Ovary (tissue), 9 donors: ENCODE measurements around the gene DIS3L2. TPM values are rescaled to one million over a fixed set of nuclear protein-coding genes. Genes with fewer than 3 reads are reported as not detected.
"Not testable (repeated sequence)": the region's sequence is repeated elsewhere in the genome, so short reads cannot be mapped to it uniquely, and the experiment has no call there.

Experiments used
- DNase-seq, 5 donors: peaks; one replicate each; pipeline ENCODE4 v3.0.0-alpha.2; 2019 to 2020
- H3K27ac ChIP-seq, 2 donors: fragments of 200-600 bp; one replicate each; pipeline versions ENCODE4 v1.5.1 to v1.8.0; 2019 to 2022
- H3K27me3 ChIP-seq: fragments of 200-600 bp; one replicate; pipeline ENCODE4 v1.8.0; 2022
- H3K36me3 ChIP-seq: fragments of 200-600 bp; sonication (generic); one replicate; pipeline ENCODE4 v1.5.1; 2019
- H3K4me1 ChIP-seq: one replicate; pipeline ENCODE4 v1.8.1; 2013; ENCODE audit warnings: mild to moderate bottlenecking, moderate library complexity; ENCODE audit not compliant: insufficient read depth
- H3K4me3 ChIP-seq: fragments of 200-600 bp; sonication (generic); one replicate; pipeline ENCODE4 v1.5.1; 2017
- H3K9me3 ChIP-seq, 2 donors: fragments of 200-600 bp in 1 of 2; sonication (generic) in 1 of 2; one replicate each; pipeline versions ENCODE4 v1.5.1 to v1.8.1; 2013 to 2019; ENCODE audit warnings: mild to moderate bottlenecking in 1 of 2, moderate library complexity in 1 of 2
- EP300 ChIP-seq: sonication (generic); formaldehyde crosslinking; IDR thresholded peaks from one replicate; pipeline ENCODE4 v1.6.1; 2017; ENCODE audit warnings: antibody characterized with exemption
- POLR2A ChIP-seq: fragments of 450-650 bp; IDR thresholded peaks from one replicate; pipeline ENCODE4 v1.6.1; 2017; ENCODE audit warnings: antibody characterized with exemption, mild to moderate bottlenecking, moderate library complexity
- WGBS, 3 donors: extraction: QIAGEN DNeasy Blood & Tissue Kit in 1 of 3; methylation state at CpG; one replicate each; pipeline versions ENCODE4 v1.1.5 to v1.1.7; 2013 to 2017; 5-methylcytosine and 5-hydroxymethylcytosine counted together
- intact Hi-C, 4 donors: fragments of 100-400 bp; cut with DNase I; formaldehyde crosslinking; loops; one replicate each; pipeline versions ENCODE4 v1.11.0 to v1.15.1; 2022 to 2023
- polyA plus RNA-seq, 2 donors: library from polyadenylated mRNA; stranded (reverse); fragments of 200-250 nt in 1 of 2; fragments of 350-450 nt in 1 of 2; fragmentation: Illumina TruSeq in 1 of 2; extraction: RNeasy Lipid Tissue Mini Kit (QIAGEN cat#74804) in 1 of 2; gene quantifications; one replicate each; pipeline ENCODE4 v1.2.3, GENCODE V29; 2013 to 2014
- total RNA-seq, 7 donors: library from RNA; depleted of rRNA in 2 of 7; stranded (reverse); fragments of >200 nt in 2 of 7; fragmentation: NEBNext Ultra II Directional in 3 of 7; extraction: Animal tissue kit (Norgen Biotek cat#: 25700) in 3 of 7; gene quantifications; one replicate each; pipeline versions ENCODE4 v1.1.0 to v1.2.4, GENCODE V29; 2016 to 2023
- TF ChIP-seq, protein P1 (sequence below), 3 donors: fragments of 450-650 bp in 2 of 3; fragments of 200-600 bp in 1 of 3; IDR thresholded peaks; one replicate each; pipeline versions ENCODE4 v1.5.1 to v1.8.0; 2016 to 2022; ENCODE audit warnings: antibody characterized with exemption in 3 of 3, mild to moderate bottlenecking in 1 of 3
- donor health status: DM: no; HTN: no; CAD: no; lungs with moderate emphysema.
- donor health status: DM: no; HTN: no; CAD: no.
- donor health status: Bipolar disorder and iron deficiency.
- donor health status: DM: yes; HTN: yes; CAD: no.
- donor health status: DM: no; HTN: no; CAD: no.
- donor health status: DM: yes; HTN: yes; CAD: no.

The DIS3L2 gene
- total and polyA plus RNA-seq, 9 donors = 18.2 to 52.0 (median 32.8) TPM

DNA sequence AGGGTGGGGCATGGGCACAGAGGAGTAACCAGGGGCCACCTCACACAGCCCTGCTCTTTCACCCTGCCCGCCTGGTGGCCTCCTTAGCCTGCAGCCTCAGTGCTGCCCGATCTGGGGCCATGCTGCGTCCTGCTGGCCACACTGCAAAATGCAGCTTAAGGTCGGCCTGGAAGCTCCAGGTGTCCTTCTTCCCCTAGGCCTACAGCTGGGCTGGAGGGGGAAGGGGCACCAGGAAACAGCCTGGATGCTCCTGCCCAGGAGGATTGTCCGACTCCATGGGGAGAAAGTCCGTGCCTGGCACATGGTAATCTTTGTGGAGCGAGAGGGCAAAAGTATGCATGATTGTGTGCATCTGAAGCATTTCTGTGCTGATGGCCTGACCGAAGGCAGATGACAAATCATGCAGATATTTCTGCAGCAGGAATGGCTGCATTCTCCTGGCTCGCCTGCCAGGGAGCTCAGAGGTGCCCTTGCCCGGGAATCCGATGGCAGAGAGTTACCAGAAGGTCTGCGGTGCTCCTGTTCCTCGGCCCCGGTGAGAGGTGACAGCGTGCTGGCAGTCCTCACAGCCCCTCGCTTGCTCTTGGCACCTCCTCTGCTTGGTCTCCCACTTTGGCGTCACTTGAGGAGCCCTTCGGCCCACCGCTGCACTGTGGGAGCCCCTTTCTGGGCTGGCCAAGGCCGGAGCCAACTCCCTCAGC lies 404.3 kb downstream of the DIS3L2 start:
- WGBS, 3 donors = 75 to 82% (median 81%) methylated on average over 18 to 20 of the region's 20 CpGs
- Histone ChIP-seq H3K27me3 (no peaks in the 10 kb centered on the region), H3K4me1 (no peaks in the 10 kb centered on the region), H3K36me3 (no peaks in the 10 kb centered on the region), H3K9me3 (no peaks in the 10 kb centered on the region), H3K27ac (no peak overlapping the region), H3K4me3 (no peak overlapping the region)
- no peak for TF ChIP-seq POLR2A
- no peak for TF ChIP-seq EP300
- TF ChIP-seq, protein P1, sequence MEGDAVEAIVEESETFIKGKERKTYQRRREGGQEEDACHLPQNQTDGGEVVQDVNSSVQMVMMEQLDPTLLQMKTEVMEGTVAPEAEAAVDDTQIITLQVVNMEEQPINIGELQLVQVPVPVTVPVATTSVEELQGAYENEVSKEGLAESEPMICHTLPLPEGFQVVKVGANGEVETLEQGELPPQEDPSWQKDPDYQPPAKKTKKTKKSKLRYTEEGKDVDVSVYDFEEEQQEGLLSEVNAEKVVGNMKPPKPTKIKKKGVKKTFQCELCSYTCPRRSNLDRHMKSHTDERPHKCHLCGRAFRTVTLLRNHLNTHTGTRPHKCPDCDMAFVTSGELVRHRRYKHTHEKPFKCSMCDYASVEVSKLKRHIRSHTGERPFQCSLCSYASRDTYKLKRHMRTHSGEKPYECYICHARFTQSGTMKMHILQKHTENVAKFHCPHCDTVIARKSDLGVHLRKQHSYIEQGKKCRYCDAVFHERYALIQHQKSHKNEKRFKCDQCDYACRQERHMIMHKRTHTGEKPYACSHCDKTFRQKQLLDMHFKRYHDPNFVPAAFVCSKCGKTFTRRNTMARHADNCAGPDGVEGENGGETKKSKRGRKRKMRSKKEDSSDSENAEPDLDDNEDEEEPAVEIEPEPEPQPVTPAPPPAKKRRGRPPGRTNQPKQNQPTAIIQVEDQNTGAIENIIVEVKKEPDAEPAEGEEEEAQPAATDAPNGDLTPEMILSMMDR (IDR thresholded peaks at IDR 0.05) = no peak
- peak in 1 of 5 donors; percentile 27 for DNase-seq
- intact Hi-C loops = no loop called here

DNA sequence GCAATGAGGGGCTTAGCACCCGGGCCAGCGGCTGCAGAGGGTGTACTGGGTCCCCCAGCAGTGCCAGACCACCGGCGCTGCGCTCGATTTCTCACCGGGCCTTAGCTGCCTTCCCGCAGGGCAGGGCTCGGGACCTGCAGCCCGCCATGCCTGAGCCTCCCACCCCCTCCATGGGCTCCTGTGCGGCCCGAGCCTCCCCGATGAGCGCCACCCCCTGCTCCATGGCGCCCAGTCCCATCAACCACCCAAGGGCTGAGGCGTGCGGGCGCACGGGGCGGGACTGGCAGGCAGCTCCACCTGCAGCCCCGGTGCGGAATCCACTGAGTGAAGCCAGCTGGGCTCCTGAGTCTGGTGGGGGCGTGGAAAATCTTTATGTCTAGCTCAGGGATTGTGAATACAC lies 404.9 kb downstream of the DIS3L2 start:
- H3K27me3 ChIP-seq, H3K27ac ChIP-seq, H3K36me3 ChIP-seq, H3K9me3 ChIP-seq, H3K4me3 ChIP-seq, H3K4me1 ChIP-seq, intact Hi-C loops: not testable (repeated sequence)
- peak in 1 of 5 donors; percentile 19 for DNase-seq
- WGBS, 3 donors = 88 to 92% (median 91%) methylated on average over 15 to 22 of the region's 23 CpGs

DNA sequence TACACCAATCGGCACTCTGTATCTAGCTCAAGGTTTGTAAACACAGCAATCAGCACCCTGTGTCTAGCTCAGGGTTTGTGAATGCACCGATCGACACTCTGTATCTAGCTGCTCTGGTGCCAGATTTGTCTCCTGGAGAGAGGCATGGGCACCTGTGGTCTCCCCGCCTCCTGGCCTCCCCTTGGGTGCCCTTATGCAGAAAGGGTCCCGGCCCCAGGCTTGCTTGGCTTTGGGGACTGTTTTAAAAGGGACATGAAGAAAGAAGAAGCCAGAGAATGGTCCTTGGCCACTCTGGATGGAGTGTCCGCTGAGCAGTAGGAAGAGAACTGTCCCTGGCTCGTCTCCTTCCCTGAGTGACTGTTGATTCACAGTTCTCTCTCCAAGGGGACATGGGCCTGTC lies 405.5 kb downstream of the DIS3L2 start:
- no peak for DNase-seq
- H3K36me3 ChIP-seq = no peaks in the 10 kb centered on the region
- WGBS, 3 donors = 70 to 77% (median 76%) methylated on average over 7 of the region's 7 CpGs
- no peak overlapping the region for H3K27ac ChIP-seq
- no peaks in the 10 kb centered on the region for H3K4me1 ChIP-seq
- intact Hi-C loops = no loop called here
- TF ChIP-seq, protein P1 (IDR thresholded peaks at IDR 0.05) = no peak
- TF ChIP-seq EP300 (no peak), POLR2A (no peak)
- no peak overlapping the region for H3K4me3 ChIP-seq
- no peaks in the 10 kb centered on the region for H3K9me3 ChIP-seq
- H3K27me3 ChIP-seq = no peaks in the 10 kb centered on the region

DNA sequence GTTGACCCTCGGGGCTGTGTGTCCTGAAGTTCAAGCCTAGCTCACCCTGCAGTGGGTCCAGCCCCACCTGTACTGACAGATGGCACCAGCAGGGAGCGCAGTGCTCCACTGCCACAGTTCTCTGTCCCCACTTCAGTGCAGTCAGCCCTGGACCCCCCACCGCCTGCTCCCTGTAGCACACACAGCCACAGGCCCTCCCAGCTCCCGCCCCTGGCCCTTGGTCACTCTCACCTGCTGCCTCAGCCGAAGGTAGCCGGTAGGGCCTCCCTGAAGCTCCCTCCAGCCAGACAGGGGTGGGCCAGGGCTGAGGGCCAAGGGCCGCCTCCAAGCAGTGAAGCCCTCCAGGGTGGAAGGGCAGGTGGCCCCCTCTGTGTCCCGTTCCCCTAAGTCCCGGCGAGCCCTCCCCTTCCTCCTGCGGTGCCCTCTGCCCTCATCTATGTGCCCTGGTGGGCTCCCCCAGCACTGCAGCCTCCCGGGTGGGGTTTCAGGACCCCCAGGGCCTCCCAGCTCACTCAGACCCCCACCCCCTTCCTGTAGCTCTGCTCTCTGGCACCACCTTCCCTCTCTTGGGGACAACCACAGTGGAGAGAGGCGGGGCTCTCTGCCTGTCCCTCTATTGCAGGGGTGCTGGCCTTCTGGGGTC lies 406.2 kb downstream of the DIS3L2 start:
- peak in 1 of 5 donors; percentile 27 for DNase-seq
- Histone ChIP-seq H3K27me3 (no peaks in the 10 kb centered on the region), H3K36me3 (no peaks in the 10 kb centered on the region), H3K4me1 (no peaks in the 10 kb centered on the region), H3K27ac (no peak overlapping the region), H3K9me3 (no peaks in the 10 kb centered on the region), H3K4me3 (no peak overlapping the region)
- intact Hi-C loops = no loop called here
- WGBS, 3 donors = 81 to 85% (median 85%) methylated on average over 12 to 13 of the region's 13 CpGs
- TF ChIP-seq POLR2A (no peak), EP300 (no peak)
- TF ChIP-seq, protein P1 (IDR thresholded peaks at IDR 0.05) = no peak

DNA sequence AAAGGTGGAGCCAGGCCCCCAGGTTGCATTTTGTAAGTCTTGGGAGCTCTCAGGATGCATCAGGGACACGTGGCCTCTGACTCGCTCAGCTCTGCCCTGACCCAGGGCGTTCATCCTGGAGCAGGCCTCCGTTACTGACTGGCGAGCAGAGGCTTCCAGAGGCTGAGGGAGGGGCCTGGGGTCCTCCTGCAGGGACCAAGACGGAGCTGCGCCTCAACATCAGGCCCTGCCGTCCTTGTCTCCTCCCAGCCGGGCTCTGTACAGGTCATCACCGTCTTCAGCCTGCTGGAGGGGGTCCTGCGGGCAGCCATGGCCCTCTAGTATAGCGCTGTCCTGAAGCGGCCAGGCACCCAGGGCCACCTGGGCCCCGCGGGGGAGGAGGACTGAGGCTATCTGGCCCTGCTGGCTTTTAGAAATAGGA lies 406.8 kb downstream of the DIS3L2 start:
- no peaks in the 10 kb centered on the region for H3K36me3 ChIP-seq
- TF ChIP-seq, protein P1 (IDR thresholded peaks at IDR 0.05) = no peak
- TF ChIP-seq POLR2A = no peak
- TF ChIP-seq EP300 = no peak
- H3K27me3 ChIP-seq = no peaks in the 10 kb centered on the region
- no peaks in the 10 kb centered on the region for H3K4me1 ChIP-seq
- no peak overlapping the region for H3K27ac ChIP-seq
- H3K9me3 ChIP-seq = no peaks in the 10 kb centered on the region
- H3K4me3 ChIP-seq = no peak overlapping the region
- intact Hi-C loops = no loop called here
- 88 to 89% (median 89%) methylated on average over 15 of the region's 15 CpGs for WGBS, 3 donors
- DNase-seq = peak in 1 of 5 donors; percentile 19
